Spinal cord (tissue), 10 donors: Measurements from ENCODE around the gene RHOT1. TPM values are rescaled to one million over a fixed set of nuclear protein-coding genes. Genes with fewer than 3 reads are reported as not detected.
"Not testable (repeated sequence)": the region's sequence is repeated elsewhere in the genome, so short reads cannot be mapped to it uniquely, and the experiment has no call there.

Source experiments
- DNase-seq, 6 donors: peaks; one replicate each; pipeline versions ENCODE4 v3.0.0 to v3.0.0-alpha.2; 2013 to 2015; ENCODE audit warnings: low spot score in 6 of 6, low read depth in 4 of 6
- H3K27ac ChIP-seq: one replicate; pipeline ENCODE4 v1.5.1; 2013; ENCODE audit warnings: low read depth, low read length, control low read depth
- H3K27me3 ChIP-seq: one replicate; pipeline ENCODE4 v1.6.1; 2013; ENCODE audit warnings: low read length; ENCODE audit not compliant: control insufficient read depth, insufficient read depth
- H3K36me3 ChIP-seq: one replicate; pipeline ENCODE4 v1.6.1; 2013; ENCODE audit warnings: low read length; ENCODE audit not compliant: control insufficient read depth, insufficient read depth
- H3K4me1 ChIP-seq: one replicate; pipeline ENCODE4 v1.6.1; 2013; ENCODE audit warnings: low read length; ENCODE audit not compliant: control insufficient read depth, insufficient read depth
- H3K4me3 ChIP-seq: one replicate; pipeline ENCODE4 v1.5.1; 2013; ENCODE audit warnings: low read depth, low read length, control low read depth
- H3K9me3 ChIP-seq: one replicate; pipeline ENCODE4 v1.6.1; 2013; ENCODE audit warnings: low read length; ENCODE audit not compliant: control insufficient read depth, insufficient read depth
- WGBS: methylation state at CpG from one replicate; pipeline ENCODE4 v1.1.5; 2013; ENCODE audit warnings: missing lambda C conversion rate; ENCODE audit not compliant: insufficient coverage; 5-methylcytosine and 5-hydroxymethylcytosine counted together
- polyA plus RNA-seq, 2 donors: library from polyadenylated mRNA; unstranded; fragments of 120-200 nt; gene quantifications; one replicate each; pipeline ENCODE4 v1.2.1, GENCODE V29; 2013; ENCODE audit not compliant: insufficient read length in 2 of 2
- total RNA-seq, 2 donors: library from RNA; depleted of rRNA in 1 of 2; stranded (reverse); fragments of 120-200 nt in 1 of 2; fragments of >200 nt in 1 of 2; gene quantifications; one replicate each; pipeline versions ENCODE4 v1.2.3 to v1.2.4, GENCODE V29; 2013 to 2014
- donor health status: healthy.

RHOT1 gene
- total and polyA plus RNA-seq, 4 donors, result 53.0 to 114 (median 62.1) TPM

- no peak overlapping the region for H3K27ac ChIP-seq
- DNase-seq, result peak in 1 of 6 donors; percentile 66
- no peaks in the 10 kb centered on the region for H3K9me3 ChIP-seq
- no peak overlapping the region for H3K4me3 ChIP-seq
- 62% methylated on average over 3 of the region's 7 CpGs for WGBS
- H3K4me1 ChIP-seq, result peaks cover 56% of the 10 kb centered on the region
- no peaks in the 10 kb centered on the region for H3K27me3 ChIP-seq
- no peaks in the 10 kb centered on the region for H3K36me3 ChIP-seq
Observed at GRCh38 chr17:32261417-32261736, 119.1 kb downstream of the RHOT1 start.

- H3K27me3 ChIP-seq, result no peaks in the 10 kb centered on the region
- H3K27ac ChIP-seq, result no peak overlapping the region
- DNase-seq, result no peak
- no peaks in the 10 kb centered on the region for H3K36me3 ChIP-seq
- peaks cover 54% of the 10 kb centered on the region for H3K4me1 ChIP-seq
- no peaks in the 10 kb centered on the region for H3K9me3 ChIP-seq
- WGBS, result 55% methylated on average over 13 of the region's 13 CpGs
- no peak overlapping the region for H3K4me3 ChIP-seq
Observed at GRCh38 chr17:32261936-32262510, 119.7 kb downstream of the RHOT1 start.

- WGBS, result 91% methylated on average over 10 of the region's 17 CpGs
- H3K9me3 ChIP-seq, H3K27me3 ChIP-seq, DNase-seq, H3K4me3 ChIP-seq, H3K27ac ChIP-seq, H3K36me3 ChIP-seq: not testable (repeated sequence)
- peaks cover 56% of the 10 kb centered on the region for H3K4me1 ChIP-seq
Observed at GRCh38 chr17:32263515-32263914, 121.2 kb downstream of the RHOT1 start.

- 18% methylated on average over 6 of the region's 6 CpGs for WGBS
- Histone ChIP-seq H3K4me1 (peaks cover 54% of the 10 kb centered on the region), H3K4me3 (no peak overlapping the region), H3K27ac (peak overlapping the region; percentile 12), H3K36me3 (no peaks in the 10 kb centered on the region), H3K27me3 (no peaks in the 10 kb centered on the region), H3K9me3 (no peaks in the 10 kb centered on the region)
- DNase-seq, result peak in 2 of 6 donors; percentile 64 to 70
Observed at GRCh38 chr17:32264140-32264799, 122.0 kb downstream of the RHOT1 start.

- Histone ChIP-seq H3K27ac (peak overlapping the region; percentile 2), H3K4me1 (peaks cover 52% of the 10 kb centered on the region), H3K27me3 (no peaks in the 10 kb centered on the region), H3K4me3 (peak overlapping the region; percentile 34), H3K9me3 (no peaks in the 10 kb centered on the region), H3K36me3 (no peaks in the 10 kb centered on the region)
- WGBS, result 14% methylated on average over 8 of the region's 8 CpGs
- DNase-seq, result no peak
Observed at GRCh38 chr17:32264823-32265191, 122.5 kb downstream of the RHOT1 start.

- WGBS, result under 1% methylated on average over 67 of the region's 68 CpGs
- H3K27me3 ChIP-seq, result no peaks in the 10 kb centered on the region
- H3K36me3 ChIP-seq, result no peaks in the 10 kb centered on the region
- H3K27ac ChIP-seq, result peak within 1 kb of the TSS; percentile 2
- DNase-seq, result peak in 2 of 6 donors; percentile 65 to 72
- H3K4me3 ChIP-seq, result peak within 1 kb of the TSS; percentile 50
- H3K9me3 ChIP-seq, result no peaks in the 10 kb centered on the region
- H3K4me1 ChIP-seq, result peaks cover 57% of the 10 kb centered on the region
Observed at GRCh38 chr17:32265192-32265923, 123.1 kb downstream of the RHOT1 start, which contains the start of gene RHBDL3. RHBDL3 (plus strand) TSS chr17:32265832; CDS start chr17:32266190, 358 bp downstream.

GRCh38 chr17:32266051-32266388 is 123.7 kb downstream of the RHOT1 start:
- no peaks in the 10 kb centered on the region for H3K36me3 ChIP-seq
- H3K4me1 ChIP-seq, result peaks cover 60% of the 10 kb centered on the region
- H3K27me3 ChIP-seq, result no peaks in the 10 kb centered on the region
- peak overlapping the region; percentile 50 for H3K4me3 ChIP-seq
- no peaks in the 10 kb centered on the region for H3K9me3 ChIP-seq
- 0% methylated on average over 55 of the region's 55 CpGs for WGBS
- DNase-seq, result no peak
- H3K27ac ChIP-seq, result no peak overlapping the region

GRCh38 chr17:32266389-32267301 is 124.3 kb downstream of the RHOT1 start:
- peak in 2 of 6 donors; percentile 48 to 63 for DNase-seq

GRCh38 chr17:32267690-32268205 is 125.4 kb downstream of the RHOT1 start:
- Histone ChIP-seq H3K27me3 (no peaks in the 10 kb centered on the region), H3K4me1 (peaks cover 53% of the 10 kb centered on the region), H3K36me3 (peaks cover 4% of the 10 kb centered on the region), H3K9me3 (no peaks in the 10 kb centered on the region), H3K27ac (no peak overlapping the region), H3K4me3 (peak overlapping the region; percentile 3)
- WGBS, result no CpG with 5 or more reads among the region's 10 CpGs
- peak in 2 of 6 donors; percentile 52 to 92 for DNase-seq

More at GRCh38 chr17:32266389-32267301, 124.3 kb downstream of the RHOT1 start:
- Histone ChIP-seq H3K27me3 (no peaks in the 10 kb centered on the region), H3K9me3 (no peaks in the 10 kb centered on the region), H3K4me1 (peaks cover 54% of the 10 kb centered on the region), H3K27ac (no peak overlapping the region), H3K4me3 (peak overlapping the region; percentile 50), H3K36me3 (no peaks in the 10 kb centered on the region)
- WGBS, result under 1% methylated on average over 71 of the region's 78 CpGs
